GM12892 (cell line): ENCODE measurements around the gene SLPI.

ENCODE experiments used
- POLR2A ChIP-seq: IDR thresholded peaks from 2 replicates; pipeline ENCODE4 v1.6.1; 2011; ENCODE audit warnings: low read depth, low read length, control low read depth
- POLR2AphosphoS5 ChIP-seq: IDR thresholded peaks from 2 replicates; pipeline ENCODE4 v1.6.1; 2011; ENCODE audit warnings: low read depth, low read length, control low read depth
- TAF1 ChIP-seq: IDR thresholded peaks from 2 replicates; pipeline ENCODE4 v1.6.1; 2011; ENCODE audit warnings: low read depth, mild to moderate bottlenecking, control low read depth, low read length, borderline replicate concordance

GRCh38 chr20:45246109-45246508, 8.3 kb downstream of the SLPI start:
- TF ChIP-seq POLR2A: no peak
- TF ChIP-seq TAF1: no peak
- no peak for TF ChIP-seq POLR2AphosphoS5
